ENCODE data around the gene FERMT1.

DNA sequence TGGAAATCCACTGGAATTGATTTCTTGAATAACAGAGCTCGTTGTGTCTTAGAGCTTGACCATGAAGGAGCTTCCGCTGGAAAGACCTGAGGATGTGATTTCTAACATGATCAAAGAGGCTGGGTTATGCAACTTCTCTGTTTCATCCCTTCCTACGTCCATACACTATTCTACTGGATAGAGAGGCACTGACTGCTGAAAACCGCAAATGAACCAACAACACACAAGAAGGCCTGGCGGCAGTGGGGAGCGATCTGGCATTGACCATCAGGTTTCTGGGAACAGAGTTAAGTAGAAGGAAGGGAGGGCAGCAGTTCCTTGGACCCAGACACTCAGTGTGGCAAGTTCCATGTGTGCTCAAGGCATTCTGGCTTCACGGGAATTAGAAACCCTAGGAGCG is 82.3 kb downstream of the FERMT1 start:
- TF ChIP-seq CTCF (IDR thresholded peaks at IDR 0.05; ENCODE audit: insufficient read depth, low read length, poor library complexity, severe bottlenecking) (no peak), EZH2phosphoT487 (conservative IDR thresholded peaks at IDR 0.05; ENCODE audit: low read length) (no peak)
